Activated T-cell treated with anti-CD3 and anti-CD28 coated beads, Interleukin-2, amount 50 U/mL, for 48 hours (primary cell): ENCODE data around the gene APBB3.
A peak's percentile ranks its signal among the peaks of the same experiment; 100 is the strongest.

Source experiments
- DNase-seq, 2 experiments: peaks; one replicate each; pipeline ENCODE4 v3.0.0-alpha.2; 2020

Gene APBB3

DNA sequence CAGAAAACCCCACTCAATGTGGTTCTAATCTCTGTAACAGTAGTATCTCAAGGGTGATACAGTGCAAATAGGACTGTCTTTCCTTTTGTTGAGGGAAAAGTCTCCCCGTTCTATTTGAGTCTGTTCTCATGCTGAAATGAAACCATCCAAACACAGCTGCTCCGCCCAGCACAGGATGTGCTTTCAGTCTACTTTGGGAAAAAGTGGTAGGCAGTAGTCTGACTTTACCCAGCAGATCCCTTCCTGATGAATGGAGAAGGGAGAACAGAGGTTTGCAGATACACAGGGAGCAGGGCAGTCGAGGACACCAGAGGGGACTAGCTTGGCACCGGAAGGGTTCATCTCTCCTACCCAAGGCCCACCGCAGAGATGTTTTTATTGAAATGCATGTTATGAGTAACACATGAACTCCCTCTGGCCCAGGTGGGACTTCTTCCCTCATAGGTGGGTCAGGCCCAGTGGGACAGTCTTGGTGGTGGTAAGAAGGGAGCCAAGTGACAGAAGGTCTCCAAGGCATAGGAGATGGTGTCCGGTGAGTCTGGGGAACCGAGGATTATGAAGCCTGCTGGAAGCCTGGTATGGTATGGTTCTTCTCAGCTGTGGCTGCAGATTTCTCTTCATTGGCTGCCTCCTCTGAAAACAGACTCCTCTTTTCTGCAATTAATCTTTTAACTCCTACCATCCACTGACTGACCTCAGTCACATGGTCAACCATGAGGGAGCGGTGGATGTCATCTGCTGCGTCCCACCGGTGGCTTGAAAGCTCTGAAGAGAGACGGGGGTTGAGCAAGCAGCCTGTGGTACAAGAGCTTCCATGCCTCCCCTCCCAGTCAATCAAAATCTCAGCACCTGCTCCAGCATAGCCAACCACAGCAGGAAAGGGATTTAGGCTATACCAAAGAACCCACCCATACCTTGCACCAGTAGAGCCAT lies 14.0 kb downstream of the APBB3 start:
- no peak for DNase-seq

DNA sequence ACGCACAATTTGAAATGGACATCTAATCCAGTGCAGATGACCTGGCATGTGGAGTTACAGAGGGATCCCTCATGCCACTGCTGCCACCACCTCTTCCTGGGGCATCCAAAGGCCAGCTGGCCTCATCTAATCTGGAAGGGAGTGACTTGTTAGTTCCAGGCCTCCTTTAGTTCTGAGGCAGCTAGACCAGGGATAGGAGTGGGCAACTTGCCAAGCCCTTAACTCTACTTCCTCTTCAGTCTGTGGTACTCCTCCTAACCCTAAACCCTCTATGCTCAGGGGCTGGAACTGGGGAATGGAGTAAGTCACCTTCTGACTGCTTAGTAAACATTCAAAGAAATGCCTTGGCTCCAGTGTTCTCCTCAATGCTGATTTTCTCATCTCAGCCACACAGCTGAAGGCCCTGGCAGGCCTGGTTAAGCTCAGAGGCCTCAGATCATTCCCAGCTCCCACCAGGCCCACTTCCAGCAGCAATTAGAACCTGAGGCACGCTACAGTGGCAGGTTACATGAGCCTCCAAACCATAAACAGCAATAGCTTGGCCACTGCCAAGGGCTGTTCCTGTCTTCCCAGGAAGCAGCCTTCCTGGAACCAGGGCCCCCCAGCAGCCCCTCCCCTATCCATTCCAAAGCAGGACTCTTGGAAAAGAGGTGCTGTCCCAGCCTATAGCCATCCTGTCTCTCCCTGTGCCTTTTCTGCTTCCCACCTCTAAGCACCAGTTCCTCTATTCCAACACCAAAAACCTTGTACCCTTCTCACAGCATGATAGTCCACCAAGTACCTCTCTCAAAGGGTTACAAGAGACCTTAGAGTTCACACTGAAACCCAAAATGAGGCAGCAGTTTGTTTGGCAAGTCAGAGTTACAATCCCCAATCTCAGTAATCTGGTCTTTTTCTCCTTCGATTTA lies 14.9 kb downstream of the APBB3 start:
- DNase-seq: peak in 1 of 2 experiments; percentile 19

DNA sequence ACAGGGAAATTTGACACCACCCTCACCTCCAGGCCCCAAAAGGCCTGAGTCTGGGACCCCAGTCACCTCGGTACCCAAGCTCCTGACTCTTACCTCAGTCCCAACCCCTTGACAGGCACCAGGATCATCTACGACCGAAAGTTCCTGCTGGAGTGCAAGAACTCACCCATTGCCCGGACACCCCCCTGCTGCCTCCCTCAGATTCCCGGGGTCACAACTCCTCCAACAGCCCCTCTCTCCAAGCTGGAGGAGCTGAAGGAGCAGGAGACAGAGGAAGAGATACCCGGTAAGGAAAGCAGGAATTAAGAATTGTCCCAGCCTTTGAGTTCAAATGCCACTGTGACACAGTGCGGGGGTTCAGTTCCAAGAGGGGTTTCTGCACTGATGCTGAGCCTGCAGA lies 15.6 kb downstream of the APBB3 start:
- peak in 1 of 2 experiments; percentile 20 for DNase-seq

DNA sequence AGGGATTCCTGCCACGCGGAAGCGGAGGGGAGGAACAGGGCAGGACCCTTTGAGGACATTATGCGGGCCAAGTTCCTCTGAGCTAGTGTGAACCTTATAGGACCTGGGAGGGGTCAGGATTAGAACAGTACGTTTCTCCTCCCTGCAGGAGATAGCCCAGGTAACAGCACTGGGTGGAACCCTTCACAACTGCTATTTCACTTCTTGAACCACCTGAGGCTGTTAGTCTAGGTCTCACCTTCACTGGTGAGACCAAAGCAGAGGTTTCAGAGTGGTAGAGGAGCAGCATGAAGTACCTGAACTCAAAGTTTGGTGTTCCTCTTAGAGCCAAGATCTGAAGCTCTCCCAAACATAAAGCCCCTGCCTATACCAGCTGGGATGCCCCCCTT lies 16.1 kb downstream of the APBB3 start:
- no peak for DNase-seq

DNA sequence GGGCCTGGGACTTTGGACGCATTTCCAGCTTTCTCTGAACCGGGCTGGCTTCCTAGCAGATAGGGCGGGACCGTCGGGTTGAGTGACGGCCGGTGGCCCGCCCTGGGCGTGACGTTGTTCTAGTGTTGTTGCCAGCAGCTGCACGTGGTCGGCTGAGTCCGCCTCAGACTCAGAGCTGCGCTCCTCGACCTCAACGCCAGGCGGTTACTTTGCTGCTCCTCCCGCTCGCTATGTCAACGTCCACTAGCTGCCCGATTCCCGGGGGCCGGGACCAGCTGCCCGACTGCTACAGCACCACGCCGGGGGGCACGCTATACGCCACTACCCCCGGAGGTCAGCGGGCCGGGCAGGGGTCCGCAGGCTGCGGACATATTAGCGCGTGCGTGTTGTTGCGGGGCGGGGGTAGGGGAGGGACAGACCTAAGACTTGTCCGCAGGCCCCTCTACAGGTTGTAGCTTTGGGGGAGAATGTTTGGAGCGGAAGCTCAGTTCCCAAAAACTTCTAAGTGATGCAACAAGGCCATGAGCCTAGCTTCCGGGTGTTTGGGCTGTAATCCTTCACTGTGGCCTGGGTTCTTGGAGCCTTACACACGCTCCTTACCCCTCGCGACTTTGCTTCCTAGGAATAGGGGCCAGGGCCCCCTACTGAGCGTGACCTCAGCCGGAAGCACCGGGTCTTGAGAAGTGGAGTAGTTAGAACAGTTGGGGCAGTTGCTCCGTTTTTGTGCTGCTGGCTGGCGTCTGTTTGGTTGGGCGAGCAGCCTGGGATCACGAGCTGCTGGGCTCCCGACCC lies 16.7 kb downstream of the APBB3 start, which contains the start of gene EIF4EBP3:
Gene EIF4EBP3 (plus strand): TSS at position 155 of the 792 bp plus-strand sequence. CDS start 76 bp downstream, at position 231.
- DNase-seq: peak; percentile 85 to 90

DNA sequence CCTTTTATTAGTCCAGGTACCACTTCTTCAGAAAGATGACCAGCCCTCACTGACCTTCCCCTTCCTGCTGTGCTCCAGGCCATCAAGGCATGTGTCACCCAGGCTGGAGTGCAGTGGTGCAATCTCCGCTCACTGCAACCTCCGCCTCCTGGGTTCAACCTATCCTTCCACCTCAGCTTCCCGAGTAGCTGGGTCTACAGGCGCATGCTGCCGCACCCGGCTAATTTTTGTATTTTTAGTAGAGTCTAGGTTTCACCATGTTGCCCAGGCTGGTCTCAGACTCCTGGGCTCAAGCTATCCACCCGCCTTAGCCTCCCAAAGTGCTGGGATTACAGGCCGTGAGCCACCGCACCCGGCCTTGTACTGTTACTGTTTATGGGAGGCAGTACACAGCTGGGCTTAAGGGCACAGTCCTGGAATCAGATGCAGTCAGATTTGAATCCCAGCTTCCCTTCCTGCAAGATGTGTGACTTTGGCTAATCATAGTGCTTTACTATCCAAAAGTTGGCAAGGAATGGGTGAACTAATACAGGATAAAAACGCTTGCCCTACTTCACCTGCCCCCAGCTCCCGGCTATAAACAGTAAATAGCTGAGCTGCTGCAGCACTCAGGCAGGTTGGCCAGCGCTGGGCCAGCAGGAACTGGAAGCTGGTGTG lies 17.4 kb downstream of the APBB3 start:
- DNase-seq: no peak

DNA sequence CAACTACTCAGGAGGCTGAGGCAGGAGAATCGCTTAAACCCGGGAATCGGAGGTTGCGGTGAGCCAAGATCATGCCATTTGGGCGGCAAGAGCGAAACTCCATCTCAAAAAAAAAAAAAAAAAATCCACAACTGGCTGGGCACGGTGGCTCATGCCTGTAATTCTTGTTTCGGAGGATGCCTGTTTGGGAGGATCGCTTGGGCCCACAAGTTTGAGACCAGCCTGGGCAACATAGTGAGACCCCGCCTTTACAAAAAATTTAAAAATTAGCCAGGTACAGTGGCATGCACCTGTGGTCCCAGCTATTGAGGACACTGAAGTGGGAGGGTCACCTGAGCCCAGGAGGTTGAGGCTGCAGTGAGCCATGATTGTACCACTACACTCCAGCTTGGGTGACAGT lies 18.8 kb downstream of the APBB3 start:
- no peak for DNase-seq

DNA sequence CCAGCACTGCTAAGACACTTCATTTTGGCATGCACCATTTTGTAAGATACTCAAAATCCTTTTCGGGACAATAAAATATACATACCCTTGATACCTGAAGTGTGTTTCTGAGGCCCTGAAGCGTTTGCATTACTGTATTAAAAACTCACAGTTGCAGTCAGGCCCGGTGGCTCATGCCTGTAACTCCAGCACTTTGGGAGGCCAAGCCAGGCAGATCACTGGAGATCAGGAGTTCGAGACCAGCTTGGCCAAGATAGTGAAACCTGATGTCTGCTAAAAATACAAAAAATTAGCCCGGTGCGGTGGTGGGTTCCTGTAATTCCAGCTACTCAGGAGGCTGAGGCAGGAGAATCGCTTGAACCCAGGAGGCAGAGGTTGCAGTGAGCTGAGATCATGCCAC lies 19.4 kb downstream of the APBB3 start:
- DNase-seq: no peak

DNA sequence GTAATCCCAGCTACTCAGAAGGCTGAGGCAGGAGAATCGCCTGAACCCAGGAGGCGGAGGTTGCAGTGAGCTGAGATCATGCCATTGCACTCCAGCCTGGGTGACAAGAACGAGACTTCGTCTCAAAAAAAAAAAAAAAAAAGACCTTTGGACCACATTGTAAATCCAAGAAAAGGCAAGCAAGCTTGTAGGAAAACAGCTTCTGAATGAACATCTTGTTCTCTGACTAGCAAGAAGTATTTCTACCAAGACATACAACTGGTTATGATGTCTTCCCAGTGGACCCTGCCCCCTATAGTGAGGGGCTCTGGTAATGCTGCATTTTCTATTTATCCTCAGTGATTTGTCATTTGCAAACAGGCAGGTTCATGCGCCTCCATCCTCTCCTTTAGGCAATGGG lies 21.4 kb downstream of the APBB3 start:
- DNase-seq: no peak

DNA sequence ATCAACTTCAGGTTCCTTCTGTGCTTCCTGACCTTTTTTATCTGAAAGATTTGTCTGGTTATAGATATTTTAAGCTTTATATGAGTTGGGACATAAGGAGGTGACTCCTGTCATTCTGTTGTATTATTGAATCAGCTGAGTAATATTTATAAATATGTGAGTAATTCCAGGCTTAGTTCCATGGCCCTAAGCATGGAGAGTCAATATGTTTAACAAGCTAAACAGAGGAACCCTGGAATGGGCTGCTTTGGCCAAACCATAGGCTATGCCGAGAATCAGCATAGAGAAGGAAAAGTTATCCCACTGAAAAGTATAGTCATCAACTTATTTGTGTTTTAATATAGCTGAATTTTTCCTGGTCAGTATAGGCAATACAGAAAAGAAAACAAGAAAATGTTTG lies 24.2 kb downstream of the APBB3 start:
- no peak for DNase-seq

DNA sequence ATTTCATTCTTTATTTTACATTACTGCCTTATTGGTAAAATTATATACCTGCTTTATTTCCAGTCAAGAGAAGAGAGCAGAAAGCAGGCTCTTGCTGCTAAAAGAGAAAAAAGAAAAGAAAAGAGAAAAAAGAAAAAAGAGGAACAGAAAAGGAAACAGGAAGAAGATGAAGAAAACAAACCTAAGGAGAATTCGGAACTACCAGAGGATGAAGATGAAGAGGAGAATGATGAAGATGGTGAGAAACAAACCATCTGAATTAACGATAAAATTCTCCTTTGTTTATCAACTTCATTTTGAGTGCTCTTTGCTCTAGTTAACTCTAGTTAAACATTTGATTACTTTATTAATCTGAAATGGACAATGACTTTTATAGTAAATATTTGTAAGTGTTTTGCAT lies 40.4 kb downstream of the APBB3 start:
- DNase-seq: no peak

DNA sequence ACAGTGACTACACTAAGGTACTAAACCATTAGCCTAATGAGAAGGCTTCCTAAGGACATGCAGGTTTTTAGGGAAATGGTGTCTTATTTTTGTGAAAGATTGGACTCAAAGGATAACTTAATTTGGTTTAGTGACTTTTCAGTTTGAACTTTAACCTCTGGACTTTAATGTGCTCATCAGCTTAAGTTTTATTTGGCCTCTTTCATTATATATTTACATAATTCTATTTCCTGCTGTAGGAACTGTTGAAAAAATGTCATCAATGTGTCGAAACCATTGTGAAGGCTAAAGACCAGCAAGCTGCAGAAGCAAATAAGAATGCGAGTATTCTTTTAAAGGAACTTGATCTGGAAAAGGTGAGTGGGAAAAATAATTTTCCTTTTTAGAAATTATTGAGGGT lies 51.3 kb downstream of the APBB3 start:
- no peak for DNase-seq

DNA sequence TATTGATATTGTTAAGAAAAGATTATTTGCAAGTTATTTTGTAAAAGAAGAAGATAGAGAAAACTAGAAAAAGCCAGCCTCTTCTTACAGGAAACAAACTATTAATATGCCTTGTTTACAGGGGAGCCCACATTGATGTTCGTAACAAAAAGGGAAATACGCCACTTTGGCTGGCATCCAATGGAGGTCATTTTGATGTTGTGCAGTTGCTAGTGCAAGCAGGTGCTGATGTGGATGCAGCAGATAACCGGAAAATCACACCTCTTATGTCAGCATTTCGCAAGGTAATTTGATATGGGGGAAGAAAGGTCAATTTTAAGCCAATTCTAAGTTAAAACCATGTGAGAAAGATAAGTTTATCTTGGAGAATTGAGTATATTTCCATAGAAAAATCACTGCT lies 54.5 kb downstream of the APBB3 start:
- DNase-seq: no peak
